Ovary (tissue), 3 donors: ENCODE data around the gene IFIT2.

Experiments
- POLR2A ChIP-seq: fragments of 450-650 bp; IDR thresholded peaks from one replicate; pipeline ENCODE4 v1.6.1; 2017; ENCODE audit warnings: antibody characterized with exemption, mild to moderate bottlenecking, moderate library complexity
- TF ChIP-seq, protein P1 (sequence below), 3 donors: fragments of 450-650 bp in 2 of 3; fragments of 200-600 bp in 1 of 3; IDR thresholded peaks; one replicate each; pipeline versions ENCODE4 v1.5.1 to v1.8.0; 2016 to 2022; ENCODE audit warnings: antibody characterized with exemption in 3 of 3, mild to moderate bottlenecking in 1 of 3
- donor health status: DM: no; HTN: no; CAD: no.

DNA sequence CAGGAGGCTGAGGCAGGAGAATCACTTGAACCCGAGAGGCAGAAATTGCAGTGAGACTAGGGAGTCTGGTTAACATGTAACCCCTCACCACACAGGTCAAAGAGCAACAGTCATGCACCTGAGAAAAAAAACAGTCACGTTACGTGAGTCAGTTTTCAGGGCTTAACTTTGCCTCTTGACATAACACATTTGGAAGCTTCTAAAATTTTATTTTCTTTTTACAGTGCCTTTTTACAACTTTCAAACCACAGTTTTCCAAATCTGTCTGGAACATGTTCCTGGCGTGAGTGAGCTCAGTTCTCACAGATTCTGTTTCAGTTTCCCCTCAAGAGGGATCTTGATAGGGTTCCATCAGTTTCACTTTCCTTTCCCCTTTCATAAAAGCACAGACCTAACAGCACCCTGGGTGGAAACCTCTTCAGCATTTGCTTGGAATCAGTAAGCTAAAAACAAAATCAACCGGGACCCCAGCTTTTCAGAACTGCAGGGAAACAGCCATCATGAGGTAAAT, 30.3 kb downstream of the IFIT2 start:
- TF ChIP-seq, protein P1, sequence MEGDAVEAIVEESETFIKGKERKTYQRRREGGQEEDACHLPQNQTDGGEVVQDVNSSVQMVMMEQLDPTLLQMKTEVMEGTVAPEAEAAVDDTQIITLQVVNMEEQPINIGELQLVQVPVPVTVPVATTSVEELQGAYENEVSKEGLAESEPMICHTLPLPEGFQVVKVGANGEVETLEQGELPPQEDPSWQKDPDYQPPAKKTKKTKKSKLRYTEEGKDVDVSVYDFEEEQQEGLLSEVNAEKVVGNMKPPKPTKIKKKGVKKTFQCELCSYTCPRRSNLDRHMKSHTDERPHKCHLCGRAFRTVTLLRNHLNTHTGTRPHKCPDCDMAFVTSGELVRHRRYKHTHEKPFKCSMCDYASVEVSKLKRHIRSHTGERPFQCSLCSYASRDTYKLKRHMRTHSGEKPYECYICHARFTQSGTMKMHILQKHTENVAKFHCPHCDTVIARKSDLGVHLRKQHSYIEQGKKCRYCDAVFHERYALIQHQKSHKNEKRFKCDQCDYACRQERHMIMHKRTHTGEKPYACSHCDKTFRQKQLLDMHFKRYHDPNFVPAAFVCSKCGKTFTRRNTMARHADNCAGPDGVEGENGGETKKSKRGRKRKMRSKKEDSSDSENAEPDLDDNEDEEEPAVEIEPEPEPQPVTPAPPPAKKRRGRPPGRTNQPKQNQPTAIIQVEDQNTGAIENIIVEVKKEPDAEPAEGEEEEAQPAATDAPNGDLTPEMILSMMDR (IDR thresholded peaks at IDR 0.05): no peak
- TF ChIP-seq POLR2A: no peak
